ENCODE data around the gene ZSWIM7.

Gene ZSWIM7

GRCh38 chr17:15952048-15952532, 47.4 kb downstream of the ZSWIM7 start:
- TF ChIP-seq POLR2AphosphoS5 (IDR thresholded peaks at IDR 0.05; ENCODE audit: low read depth, low read length) (no peak), FOXP2 (optimal IDR thresholded peaks at IDR 0.05; ENCODE audit: borderline replicate concordance, extremely low read depth, extremely low read length, insufficient read depth) (no peak), SIN3A (IDR thresholded peaks at IDR 0.05; ENCODE audit: borderline replicate concordance, insufficient read depth, low read length) (no peak), TAF1 (IDR thresholded peaks at IDR 0.05; ENCODE audit: borderline replicate concordance, insufficient read depth, low read length) (no peak), REST (IDR thresholded peaks at IDR 0.05; ENCODE audit: insufficient read depth in 1 of 2, low read depth in 2 of 2, low read length in 2 of 2) (no peak)

GRCh38 chr17:15951368-15952047, 48.0 kb downstream of the ZSWIM7 start:
- no peak for TF ChIP-seq POLR2AphosphoS5 (IDR thresholded peaks at IDR 0.05; ENCODE audit: low read depth, low read length)
- no peak for TF ChIP-seq FOXP2 (optimal IDR thresholded peaks at IDR 0.05; ENCODE audit: borderline replicate concordance, extremely low read depth, extremely low read length, insufficient read depth)
- TF ChIP-seq TAF1 (IDR thresholded peaks at IDR 0.05; ENCODE audit: borderline replicate concordance, insufficient read depth, low read length): no peak
- TF ChIP-seq REST (IDR thresholded peaks at IDR 0.05; ENCODE audit: insufficient read depth in 1 of 2, low read depth in 2 of 2, low read length in 2 of 2): no peak
- TF ChIP-seq SIN3A (IDR thresholded peaks at IDR 0.05; ENCODE audit: borderline replicate concordance, insufficient read depth, low read length): no peak

GRCh38 chr17:15947976-15948752, 51.3 kb downstream of the ZSWIM7 start:
- TF ChIP-seq TAF1 (IDR thresholded peaks at IDR 0.05; ENCODE audit: borderline replicate concordance, insufficient read depth, low read length): no peak
- TF ChIP-seq POLR2AphosphoS5 (IDR thresholded peaks at IDR 0.05; ENCODE audit: low read depth, low read length): no peak
- no peak for TF ChIP-seq SIN3A (IDR thresholded peaks at IDR 0.05; ENCODE audit: borderline replicate concordance, insufficient read depth, low read length)
- no peak for TF ChIP-seq REST (IDR thresholded peaks at IDR 0.05; ENCODE audit: insufficient read depth in 1 of 2, low read depth in 2 of 2, low read length in 2 of 2)
- TF ChIP-seq FOXP2 (optimal IDR thresholded peaks at IDR 0.05; ENCODE audit: borderline replicate concordance, extremely low read depth, extremely low read length, insufficient read depth): no peak

GRCh38 chr17:15947271-15947670, 52.2 kb downstream of the ZSWIM7 start:
- TF ChIP-seq TAF1 (IDR thresholded peaks at IDR 0.05; ENCODE audit: borderline replicate concordance, insufficient read depth, low read length): no peak
- TF ChIP-seq SIN3A (IDR thresholded peaks at IDR 0.05; ENCODE audit: borderline replicate concordance, insufficient read depth, low read length): no peak
- no peak for TF ChIP-seq FOXP2 (optimal IDR thresholded peaks at IDR 0.05; ENCODE audit: borderline replicate concordance, extremely low read depth, extremely low read length, insufficient read depth)
- TF ChIP-seq REST (IDR thresholded peaks at IDR 0.05; ENCODE audit: insufficient read depth in 1 of 2, low read depth in 2 of 2, low read length in 2 of 2): no peak
- TF ChIP-seq POLR2AphosphoS5 (IDR thresholded peaks at IDR 0.05; ENCODE audit: low read depth, low read length): no peak
